ENCODE measurements around the gene TCERG1L.

DNA sequence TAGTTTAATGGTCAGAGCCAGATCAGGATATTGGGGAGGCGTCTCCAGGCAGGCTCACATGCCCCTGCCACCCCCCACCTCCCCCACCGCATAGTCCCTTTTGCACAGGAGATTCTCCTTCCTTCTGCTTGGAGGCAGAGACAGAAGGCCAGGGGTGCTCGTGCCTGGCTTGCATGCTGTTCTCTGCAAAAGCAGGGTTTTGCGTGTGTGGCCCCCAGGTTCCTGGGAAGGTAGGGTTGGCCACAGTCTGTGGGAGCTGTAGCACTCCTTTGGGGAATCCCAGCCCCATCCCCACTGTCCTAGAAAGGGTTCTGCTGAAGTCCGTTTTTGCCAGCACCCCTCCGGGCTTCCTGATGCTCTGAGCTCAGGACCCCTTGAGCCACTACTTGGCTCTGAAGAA lies 1.9 kb upstream of the TCERG1L start:
- TF ChIP-seq, protein P1, sequence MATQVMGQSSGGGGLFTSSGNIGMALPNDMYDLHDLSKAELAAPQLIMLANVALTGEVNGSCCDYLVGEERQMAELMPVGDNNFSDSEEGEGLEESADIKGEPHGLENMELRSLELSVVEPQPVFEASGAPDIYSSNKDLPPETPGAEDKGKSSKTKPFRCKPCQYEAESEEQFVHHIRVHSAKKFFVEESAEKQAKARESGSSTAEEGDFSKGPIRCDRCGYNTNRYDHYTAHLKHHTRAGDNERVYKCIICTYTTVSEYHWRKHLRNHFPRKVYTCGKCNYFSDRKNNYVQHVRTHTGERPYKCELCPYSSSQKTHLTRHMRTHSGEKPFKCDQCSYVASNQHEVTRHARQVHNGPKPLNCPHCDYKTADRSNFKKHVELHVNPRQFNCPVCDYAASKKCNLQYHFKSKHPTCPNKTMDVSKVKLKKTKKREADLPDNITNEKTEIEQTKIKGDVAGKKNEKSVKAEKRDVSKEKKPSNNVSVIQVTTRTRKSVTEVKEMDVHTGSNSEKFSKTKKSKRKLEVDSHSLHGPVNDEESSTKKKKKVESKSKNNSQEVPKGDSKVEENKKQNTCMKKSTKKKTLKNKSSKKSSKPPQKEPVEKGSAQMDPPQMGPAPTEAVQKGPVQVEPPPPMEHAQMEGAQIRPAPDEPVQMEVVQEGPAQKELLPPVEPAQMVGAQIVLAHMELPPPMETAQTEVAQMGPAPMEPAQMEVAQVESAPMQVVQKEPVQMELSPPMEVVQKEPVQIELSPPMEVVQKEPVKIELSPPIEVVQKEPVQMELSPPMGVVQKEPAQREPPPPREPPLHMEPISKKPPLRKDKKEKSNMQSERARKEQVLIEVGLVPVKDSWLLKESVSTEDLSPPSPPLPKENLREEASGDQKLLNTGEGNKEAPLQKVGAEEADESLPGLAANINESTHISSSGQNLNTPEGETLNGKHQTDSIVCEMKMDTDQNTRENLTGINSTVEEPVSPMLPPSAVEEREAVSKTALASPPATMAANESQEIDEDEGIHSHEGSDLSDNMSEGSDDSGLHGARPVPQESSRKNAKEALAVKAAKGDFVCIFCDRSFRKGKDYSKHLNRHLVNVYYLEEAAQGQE (IDR thresholded peaks at IDR 0.05; ENCODE audit: insufficient read depth in 1 of 2, low read depth in 2 of 2, low read length in 2 of 2): no peak
- TF ChIP-seq POLR2AphosphoS5 (IDR thresholded peaks at IDR 0.05; ENCODE audit: low read depth, low read length) (no peak), SIN3A (IDR thresholded peaks at IDR 0.05; ENCODE audit: borderline replicate concordance, insufficient read depth, low read length) (no peak), TAF1 (IDR thresholded peaks at IDR 0.05; ENCODE audit: borderline replicate concordance, insufficient read depth, low read length) (no peak), FOXP2 (optimal IDR thresholded peaks at IDR 0.05; ENCODE audit: borderline replicate concordance, extremely low read depth, extremely low read length, insufficient read depth) (no peak)
